NT2/D1 (cell line): ENCODE measurements around the gene RAD18.

Experiments
- SUZ12 ChIP-seq: IDR thresholded peaks from 2 replicates; pipeline ENCODE4 v1.6.1; 2011; ENCODE audit not compliant: insufficient read length, insufficient read depth; ENCODE audit errors: extremely low read depth
- YY1 ChIP-seq: IDR thresholded peaks from 2 replicates; pipeline ENCODE4 v1.6.1; 2011; ENCODE audit not compliant: insufficient read length, insufficient read depth
- ZNF274 ChIP-seq: IDR thresholded peaks from 2 replicates; pipeline ENCODE4 v1.6.1; 2011; ENCODE audit warnings: mild to moderate bottlenecking, low read depth, low read length

DNA sequence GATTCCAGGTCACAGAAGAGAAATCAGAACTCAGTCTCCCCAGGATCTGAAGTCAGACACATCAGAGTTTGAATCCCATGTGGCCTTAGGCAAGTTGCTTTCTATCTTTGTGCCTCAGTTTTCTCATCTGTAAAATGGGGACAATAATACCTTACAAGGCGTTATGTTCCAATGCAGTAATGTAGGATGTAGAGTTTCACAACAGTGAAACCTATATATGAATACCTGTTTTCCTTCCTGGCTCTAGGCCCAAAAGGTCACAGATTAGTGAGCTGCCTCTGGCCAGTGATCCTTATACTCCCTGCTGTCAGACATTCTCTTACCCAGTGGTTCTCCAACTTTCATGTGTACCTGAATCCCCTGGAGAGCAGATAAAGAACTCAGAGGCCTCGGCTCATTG, 121.0 kb downstream of the RAD18 start:
- TF ChIP-seq ZNF274 (no peak), SUZ12 (no peak), YY1 (no peak)
